Spinal cord (tissue), 10 donors: ENCODE results near the gene PIP5K1B. TPM values are rescaled to one million over a fixed set of nuclear protein-coding genes. Genes with fewer than 3 reads are reported as not detected.

Experiments
- DNase-seq, 6 donors: peaks; one replicate each; pipeline versions ENCODE4 v3.0.0 to v3.0.0-alpha.2; 2013 to 2015; ENCODE audit warnings: low spot score in 6 of 6, low read depth in 4 of 6
- H3K27ac ChIP-seq: one replicate; pipeline ENCODE4 v1.5.1; 2013; ENCODE audit warnings: low read depth, low read length, control low read depth
- H3K27me3 ChIP-seq: one replicate; pipeline ENCODE4 v1.6.1; 2013; ENCODE audit warnings: low read length; ENCODE audit not compliant: control insufficient read depth, insufficient read depth
- H3K36me3 ChIP-seq: one replicate; pipeline ENCODE4 v1.6.1; 2013; ENCODE audit warnings: low read length; ENCODE audit not compliant: control insufficient read depth, insufficient read depth
- H3K4me1 ChIP-seq: one replicate; pipeline ENCODE4 v1.6.1; 2013; ENCODE audit warnings: low read length; ENCODE audit not compliant: control insufficient read depth, insufficient read depth
- H3K4me3 ChIP-seq: one replicate; pipeline ENCODE4 v1.5.1; 2013; ENCODE audit warnings: low read depth, low read length, control low read depth
- H3K9me3 ChIP-seq: one replicate; pipeline ENCODE4 v1.6.1; 2013; ENCODE audit warnings: low read length; ENCODE audit not compliant: control insufficient read depth, insufficient read depth
- WGBS: methylation state at CpG from one replicate; pipeline ENCODE4 v1.1.5; 2013; ENCODE audit warnings: missing lambda C conversion rate; ENCODE audit not compliant: insufficient coverage; 5-methylcytosine and 5-hydroxymethylcytosine counted together
- polyA plus RNA-seq, 2 donors: library from polyadenylated mRNA; unstranded; fragments of 120-200 nt; gene quantifications; one replicate each; pipeline ENCODE4 v1.2.1, GENCODE V29; 2013; ENCODE audit not compliant: insufficient read length in 2 of 2
- total RNA-seq, 2 donors: library from RNA; depleted of rRNA in 1 of 2; stranded (reverse); fragments of 120-200 nt in 1 of 2; fragments of >200 nt in 1 of 2; gene quantifications; one replicate each; pipeline versions ENCODE4 v1.2.3 to v1.2.4, GENCODE V29; 2013 to 2014
- donor health status: healthy.

The PIP5K1B gene
- total and polyA plus RNA-seq, 4 donors: 7.5 to 19.9 (median 12.7) TPM

DNA sequence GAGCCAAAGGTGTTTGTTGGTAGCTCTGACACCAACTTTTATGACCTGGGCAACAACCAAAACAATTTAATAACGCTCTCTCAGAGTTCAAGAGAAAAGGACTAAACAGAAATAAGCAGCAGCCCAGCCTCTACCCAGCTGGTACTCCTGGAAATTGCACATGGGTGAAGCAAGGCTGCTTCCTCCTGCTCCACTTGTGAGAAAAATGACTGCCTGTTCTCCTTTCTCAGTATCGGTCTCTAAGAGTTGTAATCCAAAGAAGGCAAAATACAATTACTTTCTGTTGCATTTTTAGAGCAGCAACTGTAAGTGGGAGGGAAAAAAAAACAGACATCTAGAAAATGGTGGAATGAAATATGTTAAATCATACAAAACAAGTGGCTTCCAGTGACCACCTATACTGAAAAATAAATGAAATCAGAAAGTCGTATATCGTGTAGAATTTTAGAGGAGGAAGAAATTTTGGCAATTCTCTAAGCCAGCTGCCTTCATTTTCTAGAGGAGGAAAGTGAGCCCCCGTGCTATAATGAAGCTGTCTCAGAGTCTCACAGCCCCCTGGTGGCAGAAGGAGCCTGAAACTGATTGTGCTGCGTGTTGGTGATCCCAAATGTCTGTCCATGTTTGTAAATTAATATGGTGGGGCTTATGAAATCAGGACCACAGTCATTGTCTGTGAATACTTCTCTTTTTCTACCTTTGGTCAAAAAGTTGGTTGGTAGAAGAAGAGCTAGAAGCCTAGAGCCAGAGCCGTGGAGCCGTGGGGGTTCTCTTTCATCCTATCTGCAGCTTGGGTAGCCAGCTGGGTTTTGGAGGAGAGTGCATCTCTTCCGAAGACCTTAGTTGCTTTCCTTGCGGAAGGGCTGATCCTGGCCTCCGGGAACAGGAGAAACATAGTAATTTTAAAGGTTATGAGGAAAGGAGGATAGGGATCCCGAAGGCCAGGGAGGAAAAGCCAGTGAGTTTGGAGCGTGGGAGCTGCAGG lies 139.9 kb downstream of the PIP5K1B start:
- no peak overlapping the region for H3K27ac ChIP-seq
- no peak overlapping the region for H3K4me3 ChIP-seq
- H3K27me3 ChIP-seq: no peaks in the 10 kb centered on the region
- 70% methylated on average over 9 of the region's 13 CpGs for WGBS
- H3K36me3 ChIP-seq: no peaks in the 10 kb centered on the region
- H3K4me1 ChIP-seq: peaks cover 6% of the 10 kb centered on the region
- no peaks in the 10 kb centered on the region for H3K9me3 ChIP-seq
- peak in 2 of 6 donors; percentile 62 to 64 for DNase-seq

- Histone ChIP-seq H3K27ac (no peak overlapping the region), H3K4me3 (no peak overlapping the region), H3K4me1 (peaks cover 6% of the 10 kb centered on the region), H3K36me3 (no peaks in the 10 kb centered on the region), H3K27me3 (no peaks in the 10 kb centered on the region), H3K9me3 (no peaks in the 10 kb centered on the region)
- DNase-seq: no peak
Measured at GRCh38 chr9:68847765-68848164, 142.7 kb downstream of the PIP5K1B start.

GRCh38 chr9:68851657-68852056 lies 146.6 kb downstream of the PIP5K1B start:
- Histone ChIP-seq H3K9me3 (no peaks in the 10 kb centered on the region), H3K36me3 (no peaks in the 10 kb centered on the region), H3K27me3 (no peaks in the 10 kb centered on the region), H3K27ac (no peak overlapping the region), H3K4me1 (no peaks in the 10 kb centered on the region), H3K4me3 (no peak overlapping the region)
- peak in 2 of 6 donors; percentile 42 to 53 for DNase-seq
- WGBS: 53% methylated on average over 4 of the region's 4 CpGs

- Histone ChIP-seq H3K36me3 (no peaks in the 10 kb centered on the region), H3K9me3 (no peaks in the 10 kb centered on the region), H3K4me1 (no peaks in the 10 kb centered on the region), H3K4me3 (no peak overlapping the region), H3K27me3 (no peaks in the 10 kb centered on the region), H3K27ac (no peak overlapping the region)
- WGBS: no CpG with 5 or more reads among the region's 1 CpG
- no peak for DNase-seq
Measured at GRCh38 chr9:68852941-68853340, 147.9 kb downstream of the PIP5K1B start.

DNA sequence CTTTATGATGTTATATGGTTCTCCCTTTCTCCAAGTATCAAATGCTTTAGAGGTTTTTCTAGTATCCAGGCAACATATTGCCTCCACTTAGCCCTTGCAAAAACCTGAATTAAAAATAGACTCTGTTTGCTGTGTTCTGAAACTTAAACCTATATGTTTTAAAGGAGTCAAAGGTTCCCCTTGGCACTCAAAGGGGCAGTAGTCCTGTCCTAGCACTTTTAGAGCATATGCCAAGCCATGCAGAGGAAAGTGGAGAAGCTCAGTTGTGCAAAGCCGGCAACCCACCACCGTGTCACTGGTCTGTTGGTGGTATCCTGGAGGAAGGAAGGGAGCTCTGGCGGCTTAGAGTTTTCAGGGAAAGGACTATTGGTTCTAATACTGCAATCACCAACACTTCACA lies 154.3 kb downstream of the PIP5K1B start:
- no peaks in the 10 kb centered on the region for H3K9me3 ChIP-seq
- WGBS: 58% methylated on average over 2 of the region's 3 CpGs
- no peaks in the 10 kb centered on the region for H3K4me1 ChIP-seq
- H3K27me3 ChIP-seq: no peaks in the 10 kb centered on the region
- H3K36me3 ChIP-seq: no peaks in the 10 kb centered on the region
- H3K4me3 ChIP-seq: no peak overlapping the region
- H3K27ac ChIP-seq: no peak overlapping the region
- no peak for DNase-seq

GRCh38 chr9:68860419-68860818 lies 155.4 kb downstream of the PIP5K1B start:
- no peaks in the 10 kb centered on the region for H3K9me3 ChIP-seq
- 90% methylated on average over 2 of the region's 4 CpGs for WGBS
- no peaks in the 10 kb centered on the region for H3K36me3 ChIP-seq
- H3K27ac ChIP-seq: no peak overlapping the region
- no peak for DNase-seq
- H3K4me3 ChIP-seq: no peak overlapping the region
- no peaks in the 10 kb centered on the region for H3K4me1 ChIP-seq
- no peaks in the 10 kb centered on the region for H3K27me3 ChIP-seq

GRCh38 chr9:68861436-68861835 lies 156.4 kb downstream of the PIP5K1B start:
- H3K4me1 ChIP-seq: no peaks in the 10 kb centered on the region
- H3K36me3 ChIP-seq: no peaks in the 10 kb centered on the region
- no peaks in the 10 kb centered on the region for H3K27me3 ChIP-seq
- WGBS: 63% methylated on average over 9 of the region's 9 CpGs
- H3K4me3 ChIP-seq: no peak overlapping the region
- no peak overlapping the region for H3K27ac ChIP-seq
- no peaks in the 10 kb centered on the region for H3K9me3 ChIP-seq
- DNase-seq: no peak

GRCh38 chr9:68867066-68867465 lies 162.0 kb downstream of the PIP5K1B start:
- DNase-seq: no peak
- WGBS: 67% methylated on average over 1 of the region's 6 CpGs
- H3K27ac ChIP-seq: no peak overlapping the region
- H3K9me3 ChIP-seq: no peaks in the 10 kb centered on the region
- no peaks in the 10 kb centered on the region for H3K36me3 ChIP-seq
- no peak overlapping the region for H3K4me3 ChIP-seq
- peaks cover 2% of the 10 kb centered on the region for H3K4me1 ChIP-seq
- no peaks in the 10 kb centered on the region for H3K27me3 ChIP-seq

DNA sequence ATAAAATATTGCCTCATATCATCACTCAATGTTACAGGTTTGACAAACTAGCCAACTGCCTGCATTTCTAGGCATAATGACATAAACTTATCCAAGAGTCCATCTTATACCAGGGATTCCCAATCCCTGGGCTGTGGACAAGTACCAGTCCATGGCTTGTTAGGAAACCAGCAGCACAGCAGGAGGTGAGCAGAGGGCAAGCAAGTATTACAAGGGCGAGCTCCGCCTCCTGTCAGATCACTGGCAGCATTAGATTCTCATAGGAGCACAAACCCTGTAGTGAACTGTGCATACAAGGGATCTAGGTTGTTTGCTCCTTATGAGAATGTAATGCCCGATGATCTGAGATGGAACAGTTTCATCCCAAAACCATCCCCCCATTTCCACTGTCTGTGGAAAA lies 164.0 kb downstream of the PIP5K1B start:
- no peak for DNase-seq
- Histone ChIP-seq H3K4me1 (peaks cover 4% of the 10 kb centered on the region), H3K4me3 (no peak overlapping the region), H3K9me3 (no peaks in the 10 kb centered on the region), H3K36me3 (no peaks in the 10 kb centered on the region), H3K27ac (no peak overlapping the region), H3K27me3 (no peaks in the 10 kb centered on the region)
- 100% methylated on average over 2 of the region's 3 CpGs for WGBS

DNA sequence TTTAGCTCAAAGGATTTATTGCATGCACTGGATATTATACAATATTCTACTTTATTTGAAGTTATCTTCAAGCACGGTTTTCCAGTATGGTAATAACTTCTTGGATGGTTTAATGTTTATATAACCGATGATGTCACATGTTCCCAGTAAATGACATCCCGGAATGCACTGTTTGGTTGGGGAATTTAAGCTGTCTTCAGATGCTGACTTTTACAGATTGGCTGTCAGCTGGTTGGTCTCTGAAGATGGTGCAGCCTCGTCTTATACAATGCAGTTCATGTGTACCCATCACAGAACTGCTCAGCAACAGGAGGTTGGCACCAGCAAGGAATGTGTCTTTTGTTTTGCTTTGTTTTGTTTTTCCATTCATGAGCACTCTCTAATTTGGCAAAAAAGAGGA lies 165.0 kb downstream of the PIP5K1B start:
- WGBS: 59% methylated on average over 2 of the region's 4 CpGs
- H3K36me3 ChIP-seq: no peaks in the 10 kb centered on the region
- no peak overlapping the region for H3K4me3 ChIP-seq
- DNase-seq: peak in 1 of 6 donors; percentile 6
- no peak overlapping the region for H3K27ac ChIP-seq
- H3K27me3 ChIP-seq: no peaks in the 10 kb centered on the region
- peaks cover 4% of the 10 kb centered on the region for H3K4me1 ChIP-seq
- no peaks in the 10 kb centered on the region for H3K9me3 ChIP-seq
